Prostate gland (tissue), 2 donors: ENCODE data around the gene ATXN1. TPM values are rescaled to one million over a fixed set of nuclear protein-coding genes. Genes with fewer than 3 reads are reported as not detected.

Experiments used
- DNase-seq: peaks from one replicate; pipeline ENCODE4 v3.0.0-alpha.2; 2019; ENCODE audit warnings: low spot score
- H3K27ac ChIP-seq, 2 donors: fragments of 200-600 bp; sonication (generic); 2 replicates each; pipeline ENCODE4 v1.5.1; 2017 to 2019
- H3K27me3 ChIP-seq: fragments of 200-600 bp; sonication (generic); replicated peaks from 2 replicates; pipeline ENCODE4 v1.5.1; 2019; ENCODE audit not compliant: insufficient read depth
- H3K36me3 ChIP-seq, 2 donors: fragments of 200-600 bp; sonication (generic); 1 replicate in 1 of 2; 2 replicates in 1 of 2; pipeline versions ENCODE4 v1.5.1 to v1.8.1; 2017 to 2019
- H3K4me1 ChIP-seq: fragments of 200-600 bp; sonication (generic); replicated peaks from 2 replicates; pipeline ENCODE4 v1.5.1; 2019
- H3K4me3 ChIP-seq, 2 donors: fragments of 200-600 bp; sonication (generic); 2 replicates each; pipeline ENCODE4 v1.5.1; 2017 to 2019
- H3K9me3 ChIP-seq: fragments of 200-600 bp; sonication (generic); 2 replicates; pipeline ENCODE4 v1.5.1; 2017
- CTCF ChIP-seq, 4 experiments: fragments of 200-600 bp in 2 of 4; fragments of 450-650 bp in 2 of 4; sonication (generic) in 2 of 4; IDR thresholded peaks; 1 replicate in 3 of 4; 2 replicates in 1 of 4; pipeline ENCODE4 v1.5.1; 2016 to 2019; ENCODE audit warnings: antibody characterized with exemption in 4 of 4, mild to moderate bottlenecking in 2 of 4, moderate library complexity in 2 of 4
- POLR2A ChIP-seq: fragments of 450-650 bp; IDR thresholded peaks from one replicate; pipeline ENCODE4 v1.6.1; 2016; ENCODE audit warnings: antibody characterized with exemption, mild to moderate bottlenecking
- POLR2AphosphoS5 ChIP-seq: sonication (generic); formaldehyde crosslinking; IDR thresholded peaks from one replicate; pipeline ENCODE4 v1.6.1; 2017; ENCODE audit warnings: antibody characterized with exemption
- WGBS: methylation state at CpG from one replicate; pipeline ENCODE4 v1.1.5; 2018; 5-methylcytosine and 5-hydroxymethylcytosine counted together
- intact Hi-C: fragments of 100-400 bp; cut with DNase I; formaldehyde crosslinking; loops from one replicate; pipeline ENCODE4 v1.14.2; 2022
- total RNA-seq, 2 donors: library from RNA; depleted of rRNA; stranded (reverse); fragments of >200 nt; gene quantifications; one replicate each; pipeline ENCODE4 v1.1.0, GENCODE V29; 2016

The ATXN1 gene
- total RNA-seq, 2 donors from 2014 or later = 28.5 to 89.0 TPM

- no peaks in the 10 kb centered on the region for H3K36me3 ChIP-seq
- WGBS = 54% methylated on average over 4 of the region's 4 CpGs
- no peaks in the 10 kb centered on the region for H3K9me3 ChIP-seq
- intact Hi-C loops = no loop called here
- H3K4me1 ChIP-seq = no peaks in the 10 kb centered on the region
- H3K27ac ChIP-seq = peak overlapping the region in 1 of 2 donors; percentile 21
- DNase-seq = no peak
- no peaks in the 10 kb centered on the region for H3K27me3 ChIP-seq
- no peak overlapping the region for H3K4me3 ChIP-seq
- no peak for TF ChIP-seq POLR2AphosphoS5
- TF ChIP-seq POLR2A = no peak
- TF ChIP-seq CTCF (IDR thresholded peaks at IDR 0.05) = no peak
Observed at GRCh38 chr6:16361121-16361520, 400.1 kb downstream of the ATXN1 start.

GRCh38 chr6:16360365-16360764 lies 400.9 kb downstream of the ATXN1 start:
- peak overlapping the region in 1 of 2 donors; percentile 13 for H3K27ac ChIP-seq
- intact Hi-C loops = no loop called here

GRCh38 chr6:16359563-16359962 lies 401.7 kb downstream of the ATXN1 start:
- H3K27ac ChIP-seq = no peak overlapping the region
- H3K9me3 ChIP-seq = no peaks in the 10 kb centered on the region
- no peak overlapping the region for H3K4me3 ChIP-seq
- H3K27me3 ChIP-seq = no peaks in the 10 kb centered on the region
- no peaks in the 10 kb centered on the region for H3K4me1 ChIP-seq
- WGBS = 78% methylated on average over 6 of the region's 6 CpGs
- intact Hi-C loops = no loop called here
- no peaks in the 10 kb centered on the region for H3K36me3 ChIP-seq
- no peak for DNase-seq
- TF ChIP-seq POLR2A (no peak), CTCF (IDR thresholded peaks at IDR 0.05) (no peak), POLR2AphosphoS5 (no peak)

More at GRCh38 chr6:16360365-16360764, 400.9 kb downstream of the ATXN1 start:
- WGBS = 27% methylated on average over 3 of the region's 3 CpGs
- Histone ChIP-seq H3K4me3 (no peak overlapping the region), H3K27me3 (no peaks in the 10 kb centered on the region), H3K36me3 (no peaks in the 10 kb centered on the region), H3K4me1 (no peaks in the 10 kb centered on the region), H3K9me3 (no peaks in the 10 kb centered on the region)
- no peak for TF ChIP-seq POLR2AphosphoS5
- TF ChIP-seq CTCF (IDR thresholded peaks at IDR 0.05) = no peak
- TF ChIP-seq POLR2A = no peak
- no peak for DNase-seq

GRCh38 chr6:16358531-16359138 lies 402.6 kb downstream of the ATXN1 start:
- intact Hi-C loops = no loop called here
- H3K27me3 ChIP-seq = no peaks in the 10 kb centered on the region
- H3K4me1 ChIP-seq = no peaks in the 10 kb centered on the region
- no peaks in the 10 kb centered on the region for H3K36me3 ChIP-seq
- TF ChIP-seq CTCF (IDR thresholded peaks at IDR 0.05) (no peak), POLR2A (no peak), POLR2AphosphoS5 (no peak)
- 86% methylated on average over 16 of the region's 18 CpGs for WGBS
- DNase-seq = no peak
- H3K27ac ChIP-seq = no peak overlapping the region
- H3K4me3 ChIP-seq = no peak overlapping the region
- no peaks in the 10 kb centered on the region for H3K9me3 ChIP-seq
